RPMI8226 (cell line): ENCODE data around the gene ZMYND8.
"Not testable (repeated sequence)": the region's sequence is repeated elsewhere in the genome, so short reads cannot be mapped to it uniquely, and the experiment has no call there.

Source experiments
- DNase-seq: peaks from one replicate; pipeline ENCODE4 v3.0.0-alpha.2; 2015

Gene ZMYND8

GRCh38 chr20:47370850-47371782, 14.6 kb upstream of the ZMYND8 start:
- DNase-seq: no peak

GRCh38 chr20:47370214-47370613, 13.7 kb upstream of the ZMYND8 start:
- DNase-seq: no peak

- no peak for DNase-seq
Measured at GRCh38 chr20:47368301-47368700, 11.8 kb upstream of the ZMYND8 start.

- DNase-seq: not testable (repeated sequence)
Measured at GRCh38 chr20:47366301-47366700, 9.8 kb upstream of the ZMYND8 start.

GRCh38 chr20:47365023-47365764, 8.7 kb upstream of the ZMYND8 start:
- DNase-seq: no peak

- DNase-seq: no peak
Measured at GRCh38 chr20:47362361-47363219, 6.1 kb upstream of the ZMYND8 start.

GRCh38 chr20:47361057-47361915, 4.8 kb upstream of the ZMYND8 start:
- no peak for DNase-seq

GRCh38 chr20:47360297-47361056, 4.0 kb upstream of the ZMYND8 start:
- DNase-seq: peak; percentile 95

GRCh38 chr20:47359530-47360296, 3.2 kb upstream of the ZMYND8 start:
- no peak for DNase-seq

- DNase-seq: no peak
Measured at GRCh38 chr20:47358672-47359529, 2.4 kb upstream of the ZMYND8 start.

- DNase-seq: no peak
Measured at GRCh38 chr20:47358039-47358671, 1.7 kb upstream of the ZMYND8 start.

GRCh38 chr20:47357296-47358038, 968 bp upstream of the ZMYND8 start:
- peak; percentile 90 for DNase-seq

- no peak for DNase-seq
Measured at GRCh38 chr20:47356220-47356525, 326 bp downstream of the ZMYND8 start.

- DNase-seq: peak; percentile 33
Measured at GRCh38 chr20:47355489-47356219, 845 bp downstream of the ZMYND8 start.

GRCh38 chr20:47354714-47355488, 1.6 kb downstream of the ZMYND8 start:
- DNase-seq: no peak

GRCh38 chr20:47354464-47354713, 2.1 kb downstream of the ZMYND8 start:
- DNase-seq: no peak
